GM12872 (cell line): Measurements from ENCODE around the gene PSMB10.

Experiments
- TF ChIP-seq, protein P1 (sequence below): IDR thresholded peaks from 3 replicates; pipeline ENCODE4 v1.5.1; 2011; ENCODE audit warnings: low read depth, mild to moderate bottlenecking, low read length, moderate library complexity; ENCODE audit not compliant: insufficient read depth

Gene PSMB10

GRCh38 chr16:67936124-67936879, at the start of gene PSMB10:
Gene PSMB10 (minus strand): TSS chr16:67936850. CDS start chr16:67936749, 101 bp downstream.
- TF ChIP-seq, protein P1, sequence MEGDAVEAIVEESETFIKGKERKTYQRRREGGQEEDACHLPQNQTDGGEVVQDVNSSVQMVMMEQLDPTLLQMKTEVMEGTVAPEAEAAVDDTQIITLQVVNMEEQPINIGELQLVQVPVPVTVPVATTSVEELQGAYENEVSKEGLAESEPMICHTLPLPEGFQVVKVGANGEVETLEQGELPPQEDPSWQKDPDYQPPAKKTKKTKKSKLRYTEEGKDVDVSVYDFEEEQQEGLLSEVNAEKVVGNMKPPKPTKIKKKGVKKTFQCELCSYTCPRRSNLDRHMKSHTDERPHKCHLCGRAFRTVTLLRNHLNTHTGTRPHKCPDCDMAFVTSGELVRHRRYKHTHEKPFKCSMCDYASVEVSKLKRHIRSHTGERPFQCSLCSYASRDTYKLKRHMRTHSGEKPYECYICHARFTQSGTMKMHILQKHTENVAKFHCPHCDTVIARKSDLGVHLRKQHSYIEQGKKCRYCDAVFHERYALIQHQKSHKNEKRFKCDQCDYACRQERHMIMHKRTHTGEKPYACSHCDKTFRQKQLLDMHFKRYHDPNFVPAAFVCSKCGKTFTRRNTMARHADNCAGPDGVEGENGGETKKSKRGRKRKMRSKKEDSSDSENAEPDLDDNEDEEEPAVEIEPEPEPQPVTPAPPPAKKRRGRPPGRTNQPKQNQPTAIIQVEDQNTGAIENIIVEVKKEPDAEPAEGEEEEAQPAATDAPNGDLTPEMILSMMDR = no peak

GRCh38 chr16:67982011-67982696, 45.5 kb upstream of the PSMB10 start:
- TF ChIP-seq, protein P1 = no peak

GRCh38 chr16:67979955-67980678, 43.5 kb upstream of the PSMB10 start, which contains the start of gene DPEP3:
Gene DPEP3 (minus strand): TSS chr16:67980499. CDS start chr16:67980380, 119 bp downstream.
- TF ChIP-seq, protein P1 = no peak

- TF ChIP-seq, protein P1 = no peak
Observed at GRCh38 chr16:67977469-67978227, 41.0 kb upstream of the PSMB10 start.

GRCh38 chr16:67977005-67977404, 40.4 kb upstream of the PSMB10 start:
- TF ChIP-seq, protein P1 = no peak

- TF ChIP-seq, protein P1 = no peak
Observed at GRCh38 chr16:67976205-67976604, 39.6 kb upstream of the PSMB10 start.
